Colonic mucosa (tissue), 4 donors: ENCODE results near the gene ODAPH. TPM values are rescaled to one million over a fixed set of nuclear protein-coding genes. Genes with fewer than 3 reads are reported as not detected.
"Not testable (repeated sequence)": the region's sequence is repeated elsewhere in the genome, so short reads cannot be mapped to it uniquely, and the experiment has no call there.

Experiments
- DNase-seq: peaks from one replicate; pipeline ENCODE4 v3.0.0-alpha.2; 2020
- H3K27ac ChIP-seq: fragments of 200-600 bp; one replicate; pipeline ENCODE4 v1.8.0; 2021
- H3K27me3 ChIP-seq: fragments of 200-600 bp; one replicate; pipeline ENCODE4 v1.8.0; 2021
- H3K36me3 ChIP-seq: fragments of 200-600 bp; one replicate; pipeline ENCODE4 v1.8.0; 2021
- H3K4me1 ChIP-seq: fragments of 200-600 bp; one replicate; pipeline ENCODE4 v1.8.0; 2021; ENCODE audit warnings: mild to moderate bottlenecking
- H3K4me3 ChIP-seq: fragments of 200-600 bp; one replicate; pipeline ENCODE4 v1.8.0; 2021
- H3K9ac ChIP-seq, 2 donors: one replicate each; pipeline ENCODE4 v1.7.0; 2013; ENCODE audit warnings: control low read depth in 2 of 2, low read depth in 2 of 2, low read length in 2 of 2
- H3K9me3 ChIP-seq: fragments of 200-600 bp; one replicate; pipeline ENCODE4 v1.8.0; 2021
- intact Hi-C: fragments of 100-400 bp; cut with DNase I; formaldehyde crosslinking; loops from one replicate; pipeline ENCODE4 v1.14.1; 2022
- total RNA-seq, 2 donors: library from RNA; stranded (reverse); fragmentation: NEBNext Ultra II Directional in 1 of 2; extraction: Animal tissue kit (Norgen Biotek cat#: 25700) in 1 of 2; gene quantifications; one replicate each; pipeline ENCODE4 v1.2.1, GENCODE V29; 2021
- TF ChIP-seq, protein P1 (sequence below): fragments of 200-600 bp; IDR thresholded peaks from one replicate; pipeline ENCODE4 v1.8.0; 2022; ENCODE audit warnings: antibody characterized with exemption, mild to moderate bottlenecking
- donor health status: healthy.
- donor health status: DM: no; HTN: no; CAD: no.
- donor health status: DM: no; HTN: no; CAD: no.

Gene ODAPH, protein sequence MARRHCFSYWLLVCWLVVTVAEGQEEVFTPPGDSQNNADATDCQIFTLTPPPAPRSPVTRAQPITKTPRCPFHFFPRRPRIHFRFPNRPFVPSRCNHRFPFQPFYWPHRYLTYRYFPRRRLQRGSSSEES
- not detected for total RNA-seq

DNA sequence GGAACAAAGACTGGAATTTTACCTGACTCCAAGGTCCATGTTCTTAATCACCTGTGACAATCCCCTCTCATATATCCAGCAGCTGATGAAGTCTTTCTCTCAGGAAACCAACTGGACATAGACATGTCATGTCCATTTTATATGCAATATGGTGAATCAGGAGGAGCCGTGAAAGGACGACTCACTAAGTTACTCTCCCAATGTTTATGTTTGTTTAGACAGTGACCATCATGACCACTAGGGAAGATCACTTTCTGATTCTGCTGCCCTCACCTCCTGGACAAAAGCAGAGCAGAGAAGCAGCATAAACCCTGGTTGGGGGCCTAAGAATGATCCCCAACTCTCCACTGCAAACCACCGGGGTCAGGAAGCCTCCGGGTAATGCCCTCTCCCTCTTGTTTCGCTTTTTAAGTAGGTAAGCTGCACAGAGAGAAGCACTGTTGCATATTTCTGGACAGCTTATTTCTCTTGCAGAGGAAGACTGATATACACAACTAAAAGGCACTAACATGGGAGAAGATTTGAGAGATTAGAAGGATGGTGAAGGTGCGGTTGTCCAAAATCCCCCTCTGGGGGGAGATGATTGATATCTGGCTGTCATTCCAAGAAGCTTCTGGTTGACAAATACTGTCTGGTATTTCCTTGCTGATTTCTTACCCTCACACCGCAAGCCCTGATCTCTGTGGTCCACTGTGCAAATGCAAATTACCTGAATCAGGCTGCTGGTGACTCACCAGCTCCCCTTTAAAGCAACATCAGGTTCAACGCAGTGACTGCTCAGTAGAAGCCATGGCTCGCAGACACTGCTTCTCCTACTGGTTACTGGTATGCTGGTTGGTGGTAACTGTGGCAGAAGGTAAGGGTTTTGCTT lies at the start of gene ODAPH:
TSS of gene ODAPH (plus strand) at position 773 of the 871 bp plus-strand sequence. CDS start at position 790, 17 bp downstream.
- Histone ChIP-seq H3K27ac (no peak within 1 kb of the TSS), H3K9ac (no peak within 1 kb of the TSS), H3K36me3 (no peaks in the 10 kb centered on the region), H3K9me3 (no peaks in the 10 kb centered on the region), H3K4me3 (no peak within 1 kb of the TSS), H3K27me3 (no peaks in the 10 kb centered on the region), H3K4me1 (no peaks in the 10 kb centered on the region)
- intact Hi-C loops, result no loop called here
- TF ChIP-seq, protein P1, sequence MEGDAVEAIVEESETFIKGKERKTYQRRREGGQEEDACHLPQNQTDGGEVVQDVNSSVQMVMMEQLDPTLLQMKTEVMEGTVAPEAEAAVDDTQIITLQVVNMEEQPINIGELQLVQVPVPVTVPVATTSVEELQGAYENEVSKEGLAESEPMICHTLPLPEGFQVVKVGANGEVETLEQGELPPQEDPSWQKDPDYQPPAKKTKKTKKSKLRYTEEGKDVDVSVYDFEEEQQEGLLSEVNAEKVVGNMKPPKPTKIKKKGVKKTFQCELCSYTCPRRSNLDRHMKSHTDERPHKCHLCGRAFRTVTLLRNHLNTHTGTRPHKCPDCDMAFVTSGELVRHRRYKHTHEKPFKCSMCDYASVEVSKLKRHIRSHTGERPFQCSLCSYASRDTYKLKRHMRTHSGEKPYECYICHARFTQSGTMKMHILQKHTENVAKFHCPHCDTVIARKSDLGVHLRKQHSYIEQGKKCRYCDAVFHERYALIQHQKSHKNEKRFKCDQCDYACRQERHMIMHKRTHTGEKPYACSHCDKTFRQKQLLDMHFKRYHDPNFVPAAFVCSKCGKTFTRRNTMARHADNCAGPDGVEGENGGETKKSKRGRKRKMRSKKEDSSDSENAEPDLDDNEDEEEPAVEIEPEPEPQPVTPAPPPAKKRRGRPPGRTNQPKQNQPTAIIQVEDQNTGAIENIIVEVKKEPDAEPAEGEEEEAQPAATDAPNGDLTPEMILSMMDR, result no peak
- DNase-seq, result no peak

DNA sequence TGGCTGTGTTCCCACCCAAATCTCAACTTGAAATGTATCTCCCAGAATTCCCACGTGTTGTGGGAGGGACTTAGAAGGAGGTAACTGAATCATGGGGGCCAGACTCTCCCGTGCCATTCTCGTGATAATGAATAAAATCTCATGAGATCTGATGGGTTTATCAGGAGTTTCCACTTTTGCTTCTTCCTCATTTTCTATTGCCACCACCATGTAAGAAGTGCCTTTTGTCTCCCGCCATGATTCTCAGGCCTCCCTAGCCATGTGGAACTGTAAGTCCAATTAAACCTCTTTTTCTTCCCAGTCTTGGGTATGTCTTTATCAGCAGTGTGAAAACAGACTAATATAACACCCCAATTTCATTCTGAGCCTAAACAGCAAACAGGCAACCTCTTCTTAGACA lies 46.3 kb upstream of the ODAPH start:
- H3K9ac ChIP-seq, H3K36me3 ChIP-seq, H3K4me3 ChIP-seq, H3K9me3 ChIP-seq, H3K27me3 ChIP-seq, H3K4me1 ChIP-seq, DNase-seq, H3K27ac ChIP-seq, intact Hi-C loops: not testable (repeated sequence)

DNA sequence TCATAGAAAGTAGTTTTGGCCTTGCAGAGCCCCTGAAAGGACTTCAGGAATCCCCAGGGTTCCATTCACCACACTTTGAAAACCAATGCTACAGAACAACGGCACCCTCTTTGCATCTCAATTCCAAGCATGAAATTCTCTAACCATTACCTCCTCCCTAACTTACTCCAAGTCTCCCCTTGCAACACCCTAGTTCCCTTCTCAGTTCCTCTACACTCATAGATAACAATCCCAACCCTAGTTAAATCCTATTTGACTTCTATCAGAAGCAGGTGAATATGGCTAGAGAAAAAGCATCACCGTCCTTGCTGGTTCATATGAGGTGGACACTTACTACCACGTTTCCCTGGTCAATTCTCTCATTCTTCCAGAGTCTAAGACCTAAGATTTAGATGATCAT lies 44.0 kb upstream of the ODAPH start:
- peak overlapping the region; percentile 56 for H3K27ac ChIP-seq
- no peaks in the 10 kb centered on the region for H3K4me1 ChIP-seq
- no peak for DNase-seq
- intact Hi-C loops, result no loop called here
- peak overlapping the region in 1 of 2 donors; percentile 49 for H3K9ac ChIP-seq
- H3K27me3 ChIP-seq, result no peaks in the 10 kb centered on the region
- no peaks in the 10 kb centered on the region for H3K36me3 ChIP-seq
- no peak overlapping the region for H3K4me3 ChIP-seq
- TF ChIP-seq, protein P1, result no peak
- no peaks in the 10 kb centered on the region for H3K9me3 ChIP-seq

DNA sequence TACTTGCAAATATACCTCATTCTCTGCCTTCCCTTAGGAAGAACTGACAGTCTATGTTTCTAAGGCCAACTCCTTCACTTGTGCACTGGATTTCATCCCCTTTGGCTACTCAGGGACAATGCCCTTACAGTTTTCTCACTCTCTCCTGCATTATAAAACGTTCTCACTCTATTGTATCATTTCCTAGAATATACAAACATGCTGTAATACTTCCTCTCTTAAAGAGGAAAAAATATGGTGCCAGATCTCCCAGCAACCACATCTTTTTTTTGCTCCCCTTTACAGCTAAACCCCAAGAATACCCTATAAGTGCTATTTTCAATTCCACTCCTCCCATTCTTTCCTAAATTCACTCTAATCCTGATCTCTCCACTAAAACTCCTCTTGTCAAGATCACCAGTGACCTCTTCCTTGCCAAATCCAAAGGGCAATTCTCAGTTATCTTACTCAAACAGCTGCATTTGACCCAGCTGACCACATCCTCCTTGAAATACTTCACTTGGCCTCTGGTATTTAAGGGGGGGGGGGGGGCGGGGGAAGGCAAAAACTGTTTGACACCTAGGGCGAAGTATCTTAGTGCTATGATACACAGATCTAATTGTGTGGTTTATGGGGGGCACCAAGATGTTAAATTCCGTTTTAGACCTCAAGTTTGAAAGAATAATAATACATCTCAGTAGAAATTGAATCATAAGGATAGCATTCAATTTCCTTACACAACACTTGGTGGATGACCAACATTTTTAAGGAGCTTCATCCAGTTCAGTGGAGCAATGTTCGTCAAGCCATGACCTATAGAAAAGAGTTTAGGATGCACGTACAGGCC lies 43.3 kb upstream of the ODAPH start:
- DNase-seq, result no peak
- intact Hi-C loops, result no loop called here
- Histone ChIP-seq H3K4me3 (peak overlapping the region; percentile 57), H3K27me3 (no peaks in the 10 kb centered on the region), H3K9ac (peak overlapping the region in 1 of 2 donors; percentile 92), H3K27ac (peak overlapping the region; percentile 96), H3K4me1 (no peaks in the 10 kb centered on the region), H3K9me3 (no peaks in the 10 kb centered on the region), H3K36me3 (no peaks in the 10 kb centered on the region)
- TF ChIP-seq, protein P1, result no peak

DNA sequence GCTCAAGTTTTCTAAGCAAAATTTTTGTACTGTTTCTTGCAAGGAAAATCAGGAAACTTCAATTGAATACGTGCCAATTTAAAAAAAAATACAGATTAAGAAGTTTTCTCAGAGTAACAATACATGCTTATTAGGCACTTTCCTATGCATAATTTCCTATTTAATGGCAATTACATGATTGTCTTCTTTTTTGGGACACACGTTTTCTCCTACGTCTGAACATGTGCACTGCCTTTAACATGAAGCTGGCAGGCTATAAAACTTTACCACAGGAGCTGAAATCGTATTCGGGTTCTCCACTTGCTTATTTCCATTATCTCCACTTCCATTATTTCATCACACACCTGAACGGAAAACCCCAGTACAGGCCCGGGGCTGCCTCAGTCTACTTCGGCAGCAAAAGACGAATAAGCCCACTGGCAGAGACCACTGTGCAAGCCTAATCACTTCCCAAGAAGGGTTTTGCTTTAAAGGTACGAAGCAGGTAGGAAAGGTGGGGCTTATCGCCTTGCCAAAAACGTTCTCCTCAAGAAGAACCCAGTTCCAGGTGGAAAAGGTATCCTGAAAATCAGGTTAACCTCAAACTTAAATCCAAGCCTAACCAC lies 42.2 kb upstream of the ODAPH start:
- intact Hi-C loops, result no loop called here
- peak overlapping the region; percentile 77 to 92 for H3K9ac ChIP-seq
- no peaks in the 10 kb centered on the region for H3K27me3 ChIP-seq
- H3K9me3 ChIP-seq, result no peaks in the 10 kb centered on the region
- H3K36me3 ChIP-seq, result no peaks in the 10 kb centered on the region
- TF ChIP-seq, protein P1, result no peak
- peak overlapping the region; percentile 96 for H3K27ac ChIP-seq
- H3K4me3 ChIP-seq, result peak overlapping the region; percentile 57
- no peak for DNase-seq
- no peaks in the 10 kb centered on the region for H3K4me1 ChIP-seq
